Measurements from ENCODE around the gene VDR. TPM values are rescaled to one million over a fixed set of nuclear protein-coding genes. Genes with fewer than 3 reads are reported as not detected.
"Not testable (repeated sequence)": the region's sequence is repeated elsewhere in the genome, so short reads cannot be mapped to it uniquely, and the experiment has no call there.

VDR gene
- total RNA-seq, 1 experiment from 2014 or later: 9.5 TPM

- Histone ChIP-seq H4K20me1 (ENCODE audit: insufficient read depth) (no peaks in the 10 kb centered on the region), H3K36me3 (ENCODE audit: control insufficient read depth in 1 of 2, insufficient read depth in 2 of 2, low read length in 2 of 2) (no peaks in the 10 kb centered on the region), H3K4me2 (ENCODE audit: low read length) (no peak overlapping the region; the same call in 1 of the 2 replicates), H3K79me2 (ENCODE audit: insufficient read depth, low read length) (peaks cover 90% of the 10 kb centered on the region), H3K4me1 (ENCODE audit: control insufficient read depth in 1 of 2, insufficient read depth in 2 of 2, low read length in 2 of 2) (peaks cover 41 to 84% of the 10 kb centered on the region in 2 experiments), H3K27me3 (ENCODE audit: insufficient read depth, low read length) (no peaks in the 10 kb centered on the region), H3K9me3 (ENCODE audit: control insufficient read depth in 1 of 2, insufficient read depth in 1 of 2, low read depth in 1 of 2, low read length in 2 of 2) (no peaks in the 10 kb centered on the region), H2AFZ (ENCODE audit: low read depth, low read length, poor library complexity, severe bottlenecking) (no peak overlapping the region), H3K4me3 (replicated peaks in 1 of 2; ENCODE audit: low read depth in 1 of 2, low read length in 2 of 2) (no peak overlapping the region), H3K9me2 (ENCODE audit: insufficient read depth) (no peaks in the 10 kb centered on the region), H3K27ac (ENCODE audit: low read depth, low read length) (no peak overlapping the region), H3K9ac (ENCODE audit: low read length) (no peak overlapping the region)
- POLR2A ChIA-PET: no interaction called here
- intact Hi-C loops (cut with micrococcal nuclease): no loop called here
- ATAC-seq (no peak), DNase-seq (ENCODE audit: low read depth, low spot score) (no peak)
- no TSS peak for BruUV-seq (replicated peaks)
- no peak for TF ChIP-seq FOSL1 (IDR thresholded peaks at IDR 0.05; ENCODE audit: low read depth)
- TF ChIP-seq MAX (IDR thresholded peaks at IDR 0.05): no peak
- TF ChIP-seq ATF3 (IDR thresholded peaks at IDR 0.05): no peak
- no peak for TF ChIP-seq RAD21 (IDR thresholded peaks at IDR 0.05; ENCODE audit: low read depth)
- TF ChIP-seq ZNF274 (IDR thresholded peaks at IDR 0.05; ENCODE audit: low read depth, low read length): no peak
- TF ChIP-seq ELF1 (IDR thresholded peaks at IDR 0.05; ENCODE audit: borderline replicate concordance, low read depth): no peak
- no peak for TF ChIP-seq TCF7L2 (IDR thresholded peaks at IDR 0.05; ENCODE audit: borderline replicate concordance, extremely low read depth, insufficient read depth, insufficient read length)
- TF ChIP-seq YY1 (IDR thresholded peaks at IDR 0.05; ENCODE audit: extremely low read depth, insufficient replicate concordance, low read depth, low read length): no peak
- no peak for TF ChIP-seq EGR1 (IDR thresholded peaks at IDR 0.05; ENCODE audit: low read depth)
- no peak for TF ChIP-seq POLR2AphosphoS5 (IDR thresholded peaks at IDR 0.05; ENCODE audit: low read depth, low read length)
- TF ChIP-seq ZBTB33 (IDR thresholded peaks at IDR 0.05; ENCODE audit: extremely low read depth, insufficient replicate concordance, low read length): no peak
- TF ChIP-seq CTCF (IDR thresholded peaks at IDR 0.05 in 2 of 3, conservative IDR thresholded peaks at IDR 0.05 in 1 of 3; ENCODE audit: borderline replicate concordance in 1 of 3, insufficient read depth in 1 of 3, low read depth in 2 of 3, low read length in 2 of 3): no peak
- TF ChIP-seq JUND (IDR thresholded peaks at IDR 0.05): no peak
- no peak for TF ChIP-seq SRF (IDR thresholded peaks at IDR 0.05; ENCODE audit: low read depth)
- TF ChIP-seq SP1 (IDR thresholded peaks at IDR 0.05; ENCODE audit: low read depth): no peak
- TF ChIP-seq CBX3 (IDR thresholded peaks at IDR 0.05; ENCODE audit: low read depth): no peak
- CTCF ChIA-PET: interaction anchor here (3.7 kb wide), 1 partner anchor 27 kb away, joined by 20 read pairs; no protein-coding TSS in a partner anchor
- RAD21 ChIA-PET (ENCODE audit: low non-redundant PET in 1 of 2, low total read pairs in 2 of 2, uncharacterized antibody in 2 of 2, unreplicated experiment in 2 of 2): no interaction called here
Observed at GRCh38 chr12:47811072-47811396, 93.8 kb downstream of the VDR start.

GRCh38 chr12:47809518-47809917, 95.3 kb downstream of the VDR start:
- H4K20me1 ChIP-seq (ENCODE audit: insufficient read depth); H3K27me3 ChIP-seq (ENCODE audit: insufficient read depth, low read length); H3K27ac ChIP-seq (ENCODE audit: low read depth, low read length); H3K4me2 ChIP-seq (ENCODE audit: low read length); ATAC-seq; intact Hi-C loops (cut with micrococcal nuclease); RAD21 ChIA-PET (ENCODE audit: low non-redundant PET in 1 of 2, low total read pairs in 2 of 2, uncharacterized antibody in 2 of 2, unreplicated experiment in 2 of 2); H3K9me2 ChIP-seq (ENCODE audit: insufficient read depth); H2AFZ ChIP-seq (ENCODE audit: low read depth, low read length, poor library complexity, severe bottlenecking); H3K4me3 ChIP-seq (replicated peaks in 1 of 2; ENCODE audit: low read depth in 1 of 2, low read length in 2 of 2); DNase-seq (ENCODE audit: low read depth, low spot score); H3K9me3 ChIP-seq (ENCODE audit: control insufficient read depth in 1 of 2, insufficient read depth in 1 of 2, low read depth in 1 of 2, low read length in 2 of 2); POLR2A ChIA-PET; H3K36me3 ChIP-seq (ENCODE audit: control insufficient read depth in 1 of 2, insufficient read depth in 2 of 2, low read length in 2 of 2); H3K9ac ChIP-seq (ENCODE audit: low read length); BruUV-seq (replicated peaks): not testable (repeated sequence)
- CTCF ChIA-PET: interaction anchor here (0.9 kb wide), 1 partner anchor 28 kb away, joined by 3 read pairs; no protein-coding TSS in a partner anchor
- H3K4me1 ChIP-seq (ENCODE audit: control insufficient read depth in 1 of 2, insufficient read depth in 2 of 2, low read length in 2 of 2): peaks cover 40 to 69% of the 10 kb centered on the region in 2 experiments
- H3K79me2 ChIP-seq (ENCODE audit: insufficient read depth, low read length): peaks cover 86% of the 10 kb centered on the region

Measured in HCT116 (cell line).